ENCODE data around the gene TMEM255A.
A peak's percentile ranks its signal among the peaks of the same experiment; 100 is the strongest.

DNA sequence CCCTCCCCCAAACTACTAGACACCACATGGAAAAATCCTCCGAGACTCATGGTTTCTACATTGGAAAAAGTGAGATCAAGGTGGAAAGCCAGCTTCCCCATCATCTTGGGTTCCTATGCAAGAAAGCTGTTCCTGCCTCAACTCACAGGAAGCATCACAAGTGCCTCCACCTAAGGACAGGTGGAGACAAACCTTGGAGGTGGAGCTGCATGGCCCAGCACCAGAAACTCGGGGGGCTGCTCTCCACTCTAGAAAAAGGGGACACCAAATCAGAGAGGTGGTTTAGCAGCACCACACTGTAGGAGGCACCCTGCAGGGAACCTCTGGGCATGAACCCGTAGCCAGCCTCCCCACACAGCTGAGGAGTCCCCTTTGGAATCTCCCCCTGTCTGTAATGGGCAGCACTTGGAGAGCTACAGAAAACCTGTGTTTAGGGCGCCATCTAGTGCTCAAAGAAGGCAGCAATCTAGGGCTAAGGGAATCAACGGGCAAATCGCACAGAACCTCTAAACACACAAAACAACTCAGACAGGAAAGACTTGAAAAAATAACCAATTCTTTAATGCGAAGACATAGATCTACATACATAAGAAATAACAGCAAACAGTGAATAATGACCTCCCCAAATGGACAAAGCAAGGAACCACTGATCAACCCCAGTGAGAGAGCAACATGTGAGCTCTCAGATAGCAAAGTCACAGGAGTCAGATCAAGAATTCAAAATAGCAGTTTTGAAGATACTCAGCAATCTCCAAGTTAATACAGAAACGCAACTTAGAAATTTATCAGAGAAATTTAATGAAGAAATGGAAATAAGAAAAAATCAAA is 97.6 kb downstream of the TMEM255A start:
- TF ChIP-seq, protein P1, sequence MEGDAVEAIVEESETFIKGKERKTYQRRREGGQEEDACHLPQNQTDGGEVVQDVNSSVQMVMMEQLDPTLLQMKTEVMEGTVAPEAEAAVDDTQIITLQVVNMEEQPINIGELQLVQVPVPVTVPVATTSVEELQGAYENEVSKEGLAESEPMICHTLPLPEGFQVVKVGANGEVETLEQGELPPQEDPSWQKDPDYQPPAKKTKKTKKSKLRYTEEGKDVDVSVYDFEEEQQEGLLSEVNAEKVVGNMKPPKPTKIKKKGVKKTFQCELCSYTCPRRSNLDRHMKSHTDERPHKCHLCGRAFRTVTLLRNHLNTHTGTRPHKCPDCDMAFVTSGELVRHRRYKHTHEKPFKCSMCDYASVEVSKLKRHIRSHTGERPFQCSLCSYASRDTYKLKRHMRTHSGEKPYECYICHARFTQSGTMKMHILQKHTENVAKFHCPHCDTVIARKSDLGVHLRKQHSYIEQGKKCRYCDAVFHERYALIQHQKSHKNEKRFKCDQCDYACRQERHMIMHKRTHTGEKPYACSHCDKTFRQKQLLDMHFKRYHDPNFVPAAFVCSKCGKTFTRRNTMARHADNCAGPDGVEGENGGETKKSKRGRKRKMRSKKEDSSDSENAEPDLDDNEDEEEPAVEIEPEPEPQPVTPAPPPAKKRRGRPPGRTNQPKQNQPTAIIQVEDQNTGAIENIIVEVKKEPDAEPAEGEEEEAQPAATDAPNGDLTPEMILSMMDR (IDR thresholded peaks at IDR 0.05), result peak; percentile 27 to 67 (median 58)
- no peak for TF ChIP-seq POLR2A (IDR thresholded peaks at IDR 0.05)
